22Rv1 (cell line): Measurements from ENCODE around the gene OAT.
"Not testable (repeated sequence)": the region's sequence is repeated elsewhere in the genome, so short reads cannot be mapped to it uniquely, and the experiment has no call there.

Source experiments
- H3K27ac ChIP-seq: fragments of 450-650 bp; 2 replicates; pipeline ENCODE4 v1.5.1; 2017
- CTCF ChIP-seq: fragments of 450-650 bp; IDR thresholded peaks from 2 replicates; pipeline ENCODE4 v1.5.1; 2017; ENCODE audit warnings: mild to moderate bottlenecking
- ZFX ChIP-seq: fragments of 450-650 bp; IDR thresholded peaks from 2 replicates; pipeline ENCODE4 v1.6.1; 2017; ENCODE audit warnings: antibody characterized with exemption, borderline replicate concordance

OAT gene

GRCh38 chr10:124376411-124376810, 42.3 kb downstream of the OAT start:
- TF ChIP-seq CTCF, result no peak
- no peak for TF ChIP-seq ZFX
- no peak overlapping the region for H3K27ac ChIP-seq

- H3K27ac ChIP-seq, result no peak overlapping the region
- TF ChIP-seq CTCF, result no peak
- TF ChIP-seq ZFX, result no peak
These were observed 43.0 kb downstream of the OAT start for GRCh38 chr10:124375691-124376090.

- no peak overlapping the region for H3K27ac ChIP-seq
- TF ChIP-seq ZFX, result no peak
- no peak for TF ChIP-seq CTCF
These were observed 43.4 kb downstream of the OAT start for GRCh38 chr10:124375353-124375614.

- no peak for TF ChIP-seq CTCF
- TF ChIP-seq ZFX, result no peak
These were observed 44.0 kb downstream of the OAT start for GRCh38 chr10:124374535-124375352.

GRCh38 chr10:124372899-124373298, 45.8 kb downstream of the OAT start:
- H3K27ac ChIP-seq, result no peak overlapping the region
- TF ChIP-seq ZFX, result no peak
- no peak for TF ChIP-seq CTCF

More at GRCh38 chr10:124374535-124375352, 44.0 kb downstream of the OAT start:
- H3K27ac ChIP-seq, result no peak overlapping the region

- H3K27ac ChIP-seq, result no peak overlapping the region
- no peak for TF ChIP-seq CTCF
- no peak for TF ChIP-seq ZFX
These were observed 48.3 kb downstream of the OAT start for GRCh38 chr10:124370426-124370825.

GRCh38 chr10:124369986-124370385, 48.7 kb downstream of the OAT start:
- TF ChIP-seq ZFX, result no peak
- no peak for TF ChIP-seq CTCF
- H3K27ac ChIP-seq, result no peak overlapping the region

- not testable (repeated sequence) for H3K27ac ChIP-seq
These were observed 49.2 kb downstream of the OAT start for GRCh38 chr10:124369533-124369932.
